ENCODE data around the gene SHISA3. TPM values are rescaled to one million over a fixed set of nuclear protein-coding genes. Genes with fewer than 3 reads are reported as not detected.

The SHISA3 gene
- total RNA-seq, 1 donor = not detected

GRCh38 chr4:42352049-42352448 is 45.2 kb upstream of the SHISA3 start:
- Histone ChIP-seq H3K36me3 (ENCODE audit: insufficient read depth, low read length) (no peaks in the 10 kb centered on the region), H3K4me2 (ENCODE audit: insufficient read depth, low read length) (no peak overlapping the region), H4K20me1 (ENCODE audit: insufficient read depth, low read length) (no peaks in the 10 kb centered on the region), H3K27ac (ENCODE audit: low read depth, low read length) (no peak overlapping the region), H3K9me3 (ENCODE audit: low read depth, low read length) (no peaks in the 10 kb centered on the region), H3K79me2 (ENCODE audit: insufficient read depth, low read length) (no peaks in the 10 kb centered on the region), H2AFZ (ENCODE audit: low read length) (no peak overlapping the region), H3K27me3 (ENCODE audit: insufficient read depth, low read length) (no peaks in the 10 kb centered on the region), H3K4me1 (ENCODE audit: insufficient read depth, low read length) (no peaks in the 10 kb centered on the region), H3K4me3 (ENCODE audit: insufficient read depth, low read length) (no peak overlapping the region)
- no peak for DNase-seq (ENCODE audit: insufficient read length, low spot score, missing footprints)
- no peak for TF ChIP-seq CTCF (IDR thresholded peaks at IDR 0.05; ENCODE audit: extremely low read depth, low read depth, low read length)

- Histone ChIP-seq H4K20me1 (ENCODE audit: insufficient read depth, low read length) (no peaks in the 10 kb centered on the region), H2AFZ (ENCODE audit: low read length) (no peak overlapping the region), H3K27me3 (ENCODE audit: insufficient read depth, low read length) (no peaks in the 10 kb centered on the region), H3K79me2 (ENCODE audit: insufficient read depth, low read length) (no peaks in the 10 kb centered on the region), H3K4me3 (ENCODE audit: insufficient read depth, low read length) (no peak overlapping the region), H3K36me3 (ENCODE audit: insufficient read depth, low read length) (no peaks in the 10 kb centered on the region), H3K4me2 (ENCODE audit: insufficient read depth, low read length) (no peak overlapping the region), H3K4me1 (ENCODE audit: insufficient read depth, low read length) (no peaks in the 10 kb centered on the region), H3K9me3 (ENCODE audit: low read depth, low read length) (no peaks in the 10 kb centered on the region), H3K27ac (ENCODE audit: low read depth, low read length) (no peak overlapping the region)
- DNase-seq (ENCODE audit: insufficient read length, low spot score, missing footprints) = no peak
- no peak for TF ChIP-seq CTCF (IDR thresholded peaks at IDR 0.05; ENCODE audit: extremely low read depth, low read depth, low read length)
Observed at GRCh38 chr4:42357325-42357724, 40.0 kb upstream of the SHISA3 start.

- Histone ChIP-seq H4K20me1 (ENCODE audit: insufficient read depth, low read length) (no peaks in the 10 kb centered on the region), H3K27me3 (ENCODE audit: insufficient read depth, low read length) (no peaks in the 10 kb centered on the region), H3K4me3 (ENCODE audit: insufficient read depth, low read length) (no peak overlapping the region), H3K4me1 (ENCODE audit: insufficient read depth, low read length) (no peaks in the 10 kb centered on the region), H3K36me3 (ENCODE audit: insufficient read depth, low read length) (no peaks in the 10 kb centered on the region), H3K79me2 (ENCODE audit: insufficient read depth, low read length) (no peaks in the 10 kb centered on the region), H3K9me3 (ENCODE audit: low read depth, low read length) (no peaks in the 10 kb centered on the region), H3K4me2 (ENCODE audit: insufficient read depth, low read length) (no peak overlapping the region), H3K27ac (ENCODE audit: low read depth, low read length) (no peak overlapping the region), H2AFZ (ENCODE audit: low read length) (no peak overlapping the region)
- DNase-seq (ENCODE audit: insufficient read length, low spot score, missing footprints) = no peak
- TF ChIP-seq CTCF (IDR thresholded peaks at IDR 0.05; ENCODE audit: extremely low read depth, low read depth, low read length) = no peak
Observed at GRCh38 chr4:42359711-42360110, 37.6 kb upstream of the SHISA3 start.

GRCh38 chr4:42360256-42360669 is 37.0 kb upstream of the SHISA3 start:
- H3K27me3 ChIP-seq (ENCODE audit: insufficient read depth, low read length) = no peaks in the 10 kb centered on the region
- TF ChIP-seq CTCF (IDR thresholded peaks at IDR 0.05; ENCODE audit: extremely low read depth, low read depth, low read length) = no peak
- no peak overlapping the region for H3K27ac ChIP-seq (ENCODE audit: low read depth, low read length)
- no peaks in the 10 kb centered on the region for H3K4me1 ChIP-seq (ENCODE audit: insufficient read depth, low read length)
- no peak for DNase-seq (ENCODE audit: insufficient read length, low spot score, missing footprints)
- no peak overlapping the region for H3K4me3 ChIP-seq (ENCODE audit: insufficient read depth, low read length)
- H3K9me3 ChIP-seq (ENCODE audit: low read depth, low read length) = no peaks in the 10 kb centered on the region
- no peak overlapping the region for H3K4me2 ChIP-seq (ENCODE audit: insufficient read depth, low read length)
- H4K20me1 ChIP-seq (ENCODE audit: insufficient read depth, low read length) = no peaks in the 10 kb centered on the region
- H3K36me3 ChIP-seq (ENCODE audit: insufficient read depth, low read length) = no peaks in the 10 kb centered on the region
- H3K79me2 ChIP-seq (ENCODE audit: insufficient read depth, low read length) = no peaks in the 10 kb centered on the region
- H2AFZ ChIP-seq (ENCODE audit: low read length) = no peak overlapping the region
